PC-3 (cell line): Measurements from ENCODE around the gene NUCB1. TPM values are rescaled to one million over a fixed set of nuclear protein-coding genes. Genes with fewer than 3 reads are reported as not detected.
"Not testable (repeated sequence)": the region's sequence is repeated elsewhere in the genome, so short reads cannot be mapped to it uniquely, and the experiment has no call there.

Experiments
- ATAC-seq: fragments of 200-7000 bp; cut with Tn5 transposase; 2 replicates; pipeline ENCODE4 v1.9.1; 2020; ENCODE audit warnings: mild to moderate bottlenecking, moderate library complexity
- BruUV-seq: library from RNA; stranded (reverse); fragments of 400-500 nt; replicated peaks from 2 replicates; lab custom pipeline; 2021; lab: Mats Ljungman, UMichigan
- CTCF ChIA-PET: fragments of 300-600 bp; sonication (Branson Sonifier 250); formaldehyde crosslinking; loops from one replicate; lab custom pipeline; 2022; ENCODE audit warnings: antibody characterized with exemption; lab: Charles Lee
- POLR2A ChIA-PET: fragments of 300-600 bp; sonication (Branson Sonifier 250); formaldehyde crosslinking; loops from one replicate; lab custom pipeline; 2022; ENCODE audit warnings: antibody characterized with exemption; ENCODE audit not compliant: unreplicated experiment; lab: Charles Lee
- DNase-seq: peaks from one replicate; pipeline ENCODE4 v3.0.0-alpha.2; 2015
- H2AFZ ChIP-seq: fragments of 300-600 bp; sonication (generic); 2 replicates; pipeline ENCODE4 v1.6.0; 2016; ENCODE audit warnings: antibody characterized with exemption, low read length
- H3F3A ChIP-seq: fragments of 300-600 bp; sonication (generic); one replicate; pipeline ENCODE4 v1.6.0; 2017; ENCODE audit warnings: antibody characterized with exemption, low read length, control low read depth, mild to moderate bottlenecking; ENCODE audit not compliant: unreplicated experiment
- H3K27ac ChIP-seq: fragments of 300-600 bp; sonication (generic); 2 replicates; pipeline ENCODE4 v1.5.1; 2016; ENCODE audit warnings: mild to moderate bottlenecking, low read length
- H3K27me3 ChIP-seq: fragments of 300-600 bp; sonication (generic); 2 replicates; pipeline ENCODE4 v1.6.1; 2016; ENCODE audit warnings: low read length, mixed read lengths
- H3K36me3 ChIP-seq: fragments of 300-600 bp; sonication (generic); 2 replicates; pipeline ENCODE4 v1.6.1; 2016; ENCODE audit warnings: low read depth, mixed run types, low read length, mixed read lengths
- H3K4me1 ChIP-seq: fragments of 300-600 bp; sonication (generic); 2 replicates; pipeline ENCODE4 v1.5.1; 2016; ENCODE audit warnings: low read length; ENCODE audit not compliant: insufficient read depth
- H3K4me2 ChIP-seq: fragments of 300-600 bp; sonication (generic); 2 replicates; pipeline ENCODE4 v1.6.0; 2016; ENCODE audit warnings: low read length
- H3K4me3 ChIP-seq: fragments of 300-600 bp; sonication (generic); 2 replicates; pipeline ENCODE4 v1.5.1; 2016; ENCODE audit warnings: mild to moderate bottlenecking, low read length, mixed read lengths
- H3K79me2 ChIP-seq: fragments of 300-600 bp; sonication (generic); 2 replicates; pipeline ENCODE4 v1.6.1; 2017; ENCODE audit warnings: low read length, mixed read lengths
- H3K9ac ChIP-seq: fragments of 300-600 bp; sonication (generic); 2 replicates; pipeline ENCODE4 v1.6.0; 2016; ENCODE audit warnings: mild to moderate bottlenecking, low read length
- H3K9me2 ChIP-seq: fragments of 300-600 bp; sonication (generic); replicated peaks from 2 replicates; pipeline ENCODE4 v1.6.1; 2016; ENCODE audit warnings: mixed run types, low read length, mixed read lengths
- H3K9me3 ChIP-seq: fragments of 300-600 bp; sonication (generic); 2 replicates; pipeline ENCODE4 v1.6.1; 2016; ENCODE audit warnings: low read length, mixed read lengths
- H4K20me1 ChIP-seq: fragments of 300-600 bp; sonication (generic); 2 replicates; pipeline ENCODE4 v1.6.1; 2016; ENCODE audit warnings: low read length, mixed read lengths
- EZH2 ChIP-seq: fragments of 300-600 bp; sonication (generic); IDR thresholded peaks from one replicate; pipeline ENCODE4 v1.6.1; 2017; ENCODE audit warnings: antibody characterized with exemption, mild to moderate bottlenecking, low read length; ENCODE audit not compliant: unreplicated experiment
- EZH2phosphoT487 ChIP-seq: fragments of 300-600 bp; sonication (generic); IDR thresholded peaks from 2 replicates; pipeline ENCODE4 v1.6.1; 2018; ENCODE audit warnings: mild to moderate bottlenecking, antibody characterized with exemption, low read length, borderline replicate concordance
- intact Hi-C: fragments of 100-400 bp; cut with micrococcal nuclease; formaldehyde crosslinking; loops from 2 replicates; pipeline ENCODE4 v1.9.0; 2023
- total RNA-seq: library from RNA; depleted of rRNA; stranded (reverse); fragments of >200 nt; gene quantifications from 2 replicates; pipeline ENCODE4 v1.2.3, GENCODE V29; 2014
- TF ChIP-seq, protein P1 (sequence below): fragments of 300-600 bp; sonication (generic); conservative IDR thresholded peaks from 2 replicates; pipeline ENCODE4 v1.5.1; 2017; ENCODE audit warnings: antibody characterized with exemption, low read depth, mild to moderate bottlenecking, low read length

Gene NUCB1
- total RNA-seq, 1 experiment from 2014 or later: 137 TPM

DNA sequence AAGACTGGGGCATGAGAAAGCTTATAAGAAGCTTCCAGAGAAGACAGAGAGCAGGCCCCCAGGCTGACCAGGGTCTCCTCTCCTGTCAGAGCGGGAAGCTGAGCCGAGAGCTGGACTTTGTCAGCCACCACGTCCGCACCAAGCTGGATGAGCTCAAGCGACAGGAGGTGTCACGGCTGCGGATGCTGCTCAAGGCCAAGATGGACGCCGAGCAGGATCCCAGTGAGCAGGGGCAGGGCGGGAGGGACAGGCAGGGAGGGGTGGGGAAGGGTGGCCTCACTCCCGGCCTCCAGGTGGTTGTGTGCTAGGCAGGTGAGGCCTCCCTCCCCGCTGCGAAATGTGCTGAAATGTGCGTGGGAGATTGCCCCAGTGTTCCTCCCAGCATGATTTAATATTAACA is 5.6 kb downstream of the NUCB1 start:
- H4K20me1 ChIP-seq: no peaks in the 10 kb centered on the region
- peaks cover 5% of the 10 kb centered on the region; the same call in 1 of the 2 replicates for H3K4me1 ChIP-seq
- CTCF ChIA-PET: no interaction called here
- intact Hi-C loops: no loop called here
- no peaks in the 10 kb centered on the region for H3K36me3 ChIP-seq
- no peak overlapping the region for H2AFZ ChIP-seq
- no peaks in the 10 kb centered on the region for H3F3A ChIP-seq
- H3K9me2 ChIP-seq: no peaks in the 10 kb centered on the region
- POLR2A ChIA-PET: no interaction called here
- TF ChIP-seq EZH2phosphoT487: no peak
- TF ChIP-seq, protein P1, sequence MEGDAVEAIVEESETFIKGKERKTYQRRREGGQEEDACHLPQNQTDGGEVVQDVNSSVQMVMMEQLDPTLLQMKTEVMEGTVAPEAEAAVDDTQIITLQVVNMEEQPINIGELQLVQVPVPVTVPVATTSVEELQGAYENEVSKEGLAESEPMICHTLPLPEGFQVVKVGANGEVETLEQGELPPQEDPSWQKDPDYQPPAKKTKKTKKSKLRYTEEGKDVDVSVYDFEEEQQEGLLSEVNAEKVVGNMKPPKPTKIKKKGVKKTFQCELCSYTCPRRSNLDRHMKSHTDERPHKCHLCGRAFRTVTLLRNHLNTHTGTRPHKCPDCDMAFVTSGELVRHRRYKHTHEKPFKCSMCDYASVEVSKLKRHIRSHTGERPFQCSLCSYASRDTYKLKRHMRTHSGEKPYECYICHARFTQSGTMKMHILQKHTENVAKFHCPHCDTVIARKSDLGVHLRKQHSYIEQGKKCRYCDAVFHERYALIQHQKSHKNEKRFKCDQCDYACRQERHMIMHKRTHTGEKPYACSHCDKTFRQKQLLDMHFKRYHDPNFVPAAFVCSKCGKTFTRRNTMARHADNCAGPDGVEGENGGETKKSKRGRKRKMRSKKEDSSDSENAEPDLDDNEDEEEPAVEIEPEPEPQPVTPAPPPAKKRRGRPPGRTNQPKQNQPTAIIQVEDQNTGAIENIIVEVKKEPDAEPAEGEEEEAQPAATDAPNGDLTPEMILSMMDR: no peak
- no peak for TF ChIP-seq EZH2
- no peaks in the 10 kb centered on the region for H3K27me3 ChIP-seq
- no peaks in the 10 kb centered on the region for H3K9me3 ChIP-seq
- DNase-seq: no peak
- no peak overlapping the region for H3K4me2 ChIP-seq
- no peak overlapping the region for H3K4me3 ChIP-seq
- H3K27ac ChIP-seq: no peak overlapping the region
- H3K9ac ChIP-seq: no peak overlapping the region
- no peak for ATAC-seq
- BruUV-seq: no TSS peak
- H3K79me2 ChIP-seq: peaks cover 13% of the 10 kb centered on the region

DNA sequence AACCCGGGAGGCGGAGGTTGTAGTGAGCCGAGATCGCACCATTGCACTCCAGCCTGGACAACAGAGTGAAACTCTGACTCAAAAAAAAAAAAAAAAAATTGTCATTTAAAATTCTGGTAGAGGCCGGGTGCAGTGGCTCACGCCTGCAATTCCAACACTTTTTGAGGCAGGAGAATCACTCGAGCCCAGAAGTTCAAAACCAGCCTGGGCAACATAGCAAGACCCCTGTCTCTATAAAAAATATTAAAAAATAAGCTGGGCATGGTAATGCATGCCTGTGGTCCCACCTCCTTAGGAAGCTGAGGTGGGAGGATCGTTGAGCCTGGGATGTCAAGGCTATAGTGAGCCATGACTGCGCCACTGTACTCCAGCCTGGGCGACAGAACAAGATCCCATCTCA is 6.2 kb downstream of the NUCB1 start:
- H3K9me3 ChIP-seq: no peaks in the 10 kb centered on the region
- no peaks in the 10 kb centered on the region for H3K27me3 ChIP-seq
- ChIA-PET CTCF (no interaction called here), POLR2A (no interaction called here)
- intact Hi-C loops: no loop called here
- no peaks in the 10 kb centered on the region for H3F3A ChIP-seq
- TF ChIP-seq EZH2phosphoT487: no peak
- TF ChIP-seq, protein P1: no peak
- no peak for TF ChIP-seq EZH2
- ATAC-seq: no peak
- no peak overlapping the region for H3K27ac ChIP-seq
- no peak overlapping the region for H3K9ac ChIP-seq
- no TSS peak for BruUV-seq
- no peaks in the 10 kb centered on the region for H3K36me3 ChIP-seq
- no peaks in the 10 kb centered on the region for H3K4me1 ChIP-seq
- H4K20me1 ChIP-seq: no peaks in the 10 kb centered on the region
- H3K9me2 ChIP-seq: no peaks in the 10 kb centered on the region
- DNase-seq: no peak
- no peak overlapping the region for H3K4me2 ChIP-seq
- peaks cover 6% of the 10 kb centered on the region for H3K79me2 ChIP-seq
- no peak overlapping the region for H3K4me3 ChIP-seq
- no peak overlapping the region for H2AFZ ChIP-seq

DNA sequence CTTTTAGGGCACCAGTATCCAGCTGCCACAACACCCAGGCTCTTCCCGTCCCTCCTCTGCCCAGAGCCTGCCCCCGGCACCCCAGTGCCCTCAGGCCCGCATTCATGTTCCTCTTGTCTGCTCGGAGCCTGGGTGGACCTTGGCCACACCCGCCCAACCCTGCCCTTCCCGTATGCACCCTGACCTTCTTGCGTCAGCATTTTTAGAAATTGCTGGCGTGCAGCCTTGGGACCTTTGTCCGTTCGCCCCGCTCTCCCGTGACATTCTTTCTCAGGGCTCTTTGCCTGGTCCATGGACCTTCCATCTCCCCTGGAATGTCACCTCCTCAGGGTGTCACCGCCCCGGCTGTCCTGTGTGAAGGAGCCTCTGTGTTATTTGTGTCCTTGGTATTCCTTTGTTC is 7.6 kb downstream of the NUCB1 start:
- POLR2A ChIA-PET: no interaction called here

DNA sequence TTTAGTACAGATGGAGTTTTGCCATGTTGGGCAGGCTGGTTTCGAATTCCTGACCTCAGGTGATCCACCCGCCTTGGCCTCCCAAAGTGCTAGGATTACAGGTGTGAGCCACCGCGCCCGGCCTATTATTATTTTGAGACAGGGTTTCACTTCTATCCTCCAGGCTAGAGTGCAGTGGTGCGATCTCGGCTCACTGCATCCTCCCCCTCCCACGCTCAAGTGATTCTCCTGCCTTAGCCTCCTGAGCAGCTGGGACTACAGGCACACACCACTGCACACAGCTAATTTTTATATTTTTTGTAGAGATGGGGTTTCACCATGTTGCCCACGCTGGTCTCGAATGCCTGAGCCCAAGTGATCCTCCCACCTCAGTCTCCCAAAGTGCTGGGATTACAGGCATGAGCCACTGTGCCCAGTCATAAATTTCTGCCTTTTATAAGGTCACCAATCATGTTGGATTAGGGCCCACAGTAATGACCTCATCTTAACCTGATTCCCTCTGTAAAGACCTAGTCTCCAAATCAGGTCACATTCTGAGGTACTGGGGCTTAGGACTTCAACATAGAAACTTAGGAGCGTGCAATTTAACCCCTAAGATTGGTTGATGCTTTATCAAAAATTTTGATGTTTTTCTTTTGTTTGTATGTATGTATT is 9.4 kb downstream of the NUCB1 start:
- H3K9me3 ChIP-seq, H4K20me1 ChIP-seq, DNase-seq, intact Hi-C loops, POLR2A ChIA-PET, H3K4me2 ChIP-seq, H3K27me3 ChIP-seq, H2AFZ ChIP-seq, H3K4me1 ChIP-seq, H3K4me3 ChIP-seq, H3K36me3 ChIP-seq, CTCF ChIA-PET, ATAC-seq, H3K27ac ChIP-seq, H3K9ac ChIP-seq, H3K79me2 ChIP-seq, H3F3A ChIP-seq, BruUV-seq, H3K9me2 ChIP-seq: not testable (repeated sequence)

More for the DNA sequence above, 7.6 kb downstream of the NUCB1 start:
- no peak for DNase-seq
- no peaks in the 10 kb centered on the region for H4K20me1 ChIP-seq
- H3K4me2 ChIP-seq: no peak overlapping the region
- H3K79me2 ChIP-seq: no peaks in the 10 kb centered on the region
- no peaks in the 10 kb centered on the region for H3K9me2 ChIP-seq
- no peaks in the 10 kb centered on the region for H3K9me3 ChIP-seq
- H3K4me1 ChIP-seq: no peaks in the 10 kb centered on the region
- CTCF ChIA-PET: no interaction called here
- no peak overlapping the region for H3K9ac ChIP-seq
- no TSS peak for BruUV-seq
- no peaks in the 10 kb centered on the region for H3F3A ChIP-seq
- intact Hi-C loops: no loop called here
- H3K27me3 ChIP-seq: no peaks in the 10 kb centered on the region
- no peak overlapping the region for H3K4me3 ChIP-seq
- TF ChIP-seq, protein P1: no peak
- TF ChIP-seq EZH2phosphoT487 (no peak), EZH2 (no peak)
- no peak overlapping the region for H3K27ac ChIP-seq
- H2AFZ ChIP-seq: no peak overlapping the region
- no peaks in the 10 kb centered on the region for H3K36me3 ChIP-seq
- ATAC-seq: no peak
